IMR-90 (cell line): Measurements from ENCODE around the gene PPP3CA. TPM values are rescaled to one million over a fixed set of nuclear protein-coding genes. Genes with fewer than 3 reads are reported as not detected.

Source experiments
- ATAC-seq: fragments of 200-7000 bp; cut with Tn5 transposase; 2 replicates; pipeline ENCODE4 v1.9.1; 2020; ENCODE audit warnings: low read depth, mild to moderate bottlenecking, moderate library complexity
- BruUV-seq: library from RNA; stranded (reverse); fragments of 400-500 nt; replicated peaks from 2 replicates; lab custom pipeline; 2021; lab: Mats Ljungman, UMichigan
- CTCF ChIA-PET: fragments of 300-600 bp; formaldehyde crosslinking; extraction: SDS; loops from one replicate; lab custom pipeline; 2021; ENCODE audit warnings: antibody characterized with exemption; lab: Yijun Ruan, JAX
- POLR2A ChIA-PET: fragments of 300-600 bp; sonication (Branson Sonifier 250); formaldehyde crosslinking; loops from one replicate; lab custom pipeline; 2022; ENCODE audit warnings: antibody characterized with exemption; ENCODE audit not compliant: unreplicated experiment; lab: Charles Lee
- DNase-seq: peaks from one replicate; pipeline ENCODE4 v3.0.0; 2013
- H2AFZ ChIP-seq: replicated peaks from 2 replicates; pipeline ENCODE3; 2013; ENCODE audit warnings: low read length, mild to moderate bottlenecking; ENCODE audit not compliant: poor library complexity
- H2AK5ac ChIP-seq: 2 replicates; pipeline ENCODE4 v1.6.1; 2013; ENCODE audit warnings: low read depth, low read length, inconsistent platforms
- H2AK9ac ChIP-seq: replicated peaks from 2 replicates; pipeline ENCODE3; 2013; ENCODE audit warnings: mild to moderate bottlenecking, low read depth, low read length, moderate library complexity; ENCODE audit not compliant: poor library complexity
- H2BK120ac ChIP-seq: 2 replicates; pipeline ENCODE4 v1.6.1; 2013; ENCODE audit warnings: low read depth, low read length, inconsistent platforms
- H2BK15ac ChIP-seq: 3 replicates; pipeline ENCODE4 v1.6.1; 2013; ENCODE audit warnings: low read depth, low read length, inconsistent platforms
- H2BK20ac ChIP-seq: 2 replicates; pipeline ENCODE4 v1.6.1; 2013; ENCODE audit warnings: low read depth, mild to moderate bottlenecking, inconsistent platforms, low read length, moderate library complexity
- H2BK5ac ChIP-seq: 2 replicates; pipeline ENCODE4 v1.6.1; 2013; ENCODE audit warnings: mild to moderate bottlenecking, low read depth, low read length, inconsistent platforms; ENCODE audit not compliant: poor library complexity, severe bottlenecking
- H3K14ac ChIP-seq: replicated peaks from 2 replicates; pipeline ENCODE4 v1.6.1; 2013; ENCODE audit warnings: low read depth, low read length, inconsistent platforms
- H3K18ac ChIP-seq: 2 replicates; pipeline ENCODE4 v1.6.1; 2013; ENCODE audit warnings: low read depth, low read length, control low read depth
- H3K23ac ChIP-seq: 2 replicates; pipeline ENCODE4 v1.6.1; 2013; ENCODE audit warnings: low read depth, low read length, inconsistent platforms
- H3K27ac ChIP-seq: 2 replicates; pipeline ENCODE4 v1.5.1; 2013; ENCODE audit warnings: mild to moderate bottlenecking, control low read depth, low read length; ENCODE audit not compliant: insufficient read depth
- H3K27me3 ChIP-seq: 2 replicates; pipeline ENCODE4 v1.6.1; 2013; ENCODE audit warnings: low read length; ENCODE audit not compliant: control insufficient read depth, insufficient read depth
- H3K36me3 ChIP-seq: 2 replicates; pipeline ENCODE4 v1.6.1; 2013; ENCODE audit warnings: low read length, mixed read lengths; ENCODE audit not compliant: control insufficient read depth, insufficient read depth
- H3K4ac ChIP-seq: 2 replicates; pipeline ENCODE4 v1.6.1; 2013; ENCODE audit warnings: low read depth, low read length, inconsistent platforms
- H3K4me1 ChIP-seq: 2 replicates; pipeline ENCODE4 v1.6.1; 2013; ENCODE audit warnings: low read length, mixed read lengths; ENCODE audit not compliant: control insufficient read depth, insufficient read depth
- H3K4me2 ChIP-seq: 2 replicates; pipeline ENCODE4 v1.6.1; 2013; ENCODE audit warnings: low read depth, mild to moderate bottlenecking, control low read depth, low read length, moderate library complexity
- H3K4me3 ChIP-seq: 2 replicates; pipeline ENCODE4 v1.5.1; 2013; ENCODE audit warnings: low read depth, mild to moderate bottlenecking, control low read depth, low read length, moderate library complexity; ENCODE audit not compliant: insufficient read depth
- H3K56ac ChIP-seq: 2 replicates; pipeline ENCODE4 v1.6.1; 2013; ENCODE audit warnings: low read length, inconsistent platforms; ENCODE audit not compliant: insufficient read depth; ENCODE audit errors: extremely low read depth
- H3K79me1 ChIP-seq, 2 experiments: 2 replicates each; pipeline ENCODE4 v1.6.1; 2013; ENCODE audit warnings: low read length in 2 of 2, inconsistent platforms in 1 of 2, low read depth in 1 of 2
- H3K9ac ChIP-seq: 2 replicates; pipeline ENCODE4 v1.6.1; 2013; ENCODE audit warnings: low read depth, low read length, control low read depth
- H3K9me1 ChIP-seq: 2 replicates; pipeline ENCODE4 v1.6.1; 2013; ENCODE audit warnings: low read length, inconsistent platforms; ENCODE audit not compliant: insufficient read depth
- H3K9me3 ChIP-seq: 2 replicates; pipeline ENCODE4 v1.6.1; 2013; ENCODE audit warnings: low read length; ENCODE audit not compliant: control insufficient read depth, insufficient read depth
- H4K20me1 ChIP-seq: 2 replicates; pipeline ENCODE4 v1.6.1; 2013; ENCODE audit warnings: low read length, inconsistent platforms; ENCODE audit not compliant: insufficient read depth
- H4K5ac ChIP-seq: 2 replicates; pipeline ENCODE4 v1.6.1; 2013; ENCODE audit warnings: mild to moderate bottlenecking, low read depth, low read length, control low read depth
- H4K8ac ChIP-seq, 2 experiments: 2 replicates each; pipeline ENCODE4 v1.6.1; 2013; ENCODE audit warnings: low read depth in 2 of 2, low read length in 2 of 2, control low read depth in 1 of 2, inconsistent platforms in 1 of 2
- H4K91ac ChIP-seq: 2 replicates; pipeline ENCODE4 v1.6.1; 2013; ENCODE audit warnings: low read depth, low read length, inconsistent platforms; ENCODE audit not compliant: insufficient read depth
- CHD1 ChIP-seq: IDR thresholded peaks from 2 replicates; pipeline ENCODE4 v1.6.1; 2012; ENCODE audit warnings: low read depth, low read length, improper control_type of control experiment
- MAZ ChIP-seq: IDR thresholded peaks from 2 replicates; pipeline ENCODE4 v1.6.1; 2012; ENCODE audit warnings: low read depth, mild to moderate bottlenecking, low read length, improper control_type of control experiment, moderate library complexity, borderline replicate concordance
- POLR2A ChIP-seq: IDR thresholded peaks from 2 replicates; pipeline ENCODE4 v1.6.1; 2012; ENCODE audit warnings: mild to moderate bottlenecking, low read depth, low read length
- RCOR1 ChIP-seq: IDR thresholded peaks from 2 replicates; pipeline ENCODE4 v1.6.1; 2012; ENCODE audit warnings: mild to moderate bottlenecking, low read length, improper control_type of control experiment; ENCODE audit not compliant: insufficient replicate concordance
- WGBS, 2 experiments: methylation state at CpG; one replicate each; pipeline versions ENCODE4 v1.1.5 to v1.1.7; 2013; ENCODE audit warnings: missing lambda C conversion rate in 2 of 2; ENCODE audit not compliant: insufficient read length in 1 of 2; ENCODE audit errors: extremely low coverage in 2 of 2; 5-methylcytosine and 5-hydroxymethylcytosine counted together
- dilution Hi-C: fragments of 300-500 bp; cut with HindIII; formaldehyde crosslinking; loops from one replicate; pipeline ENCODE4 v1.14.3; 2018; ENCODE audit warnings: low sequenced_read_pairs; ENCODE audit not compliant: unreplicated experiment
- in situ Hi-C: fragments of 300-500 bp; cut with MboI; formaldehyde crosslinking; loops from 3 replicates; pipeline ENCODE4 v1.14.3; 2019; ENCODE audit warnings: low sequenced_read_pairs, inconsistent platforms, mixed read lengths
- intact Hi-C: fragments of 100-400 bp; cut with micrococcal nuclease; formaldehyde crosslinking; loops from 2 replicates; pipeline ENCODE4 v1.10.0; 2022
- polyA plus RNA-seq, 3 experiments: library from polyadenylated mRNA; depleted of rRNA; stranded (reverse); fragments of >200 nt; gene quantifications; 2 replicates each; pipeline ENCODE4 v1.2.3, GENCODE V29; 2012; ENCODE audit warnings: low replicate concordance in 1 of 3
- total RNA-seq: library from RNA; depleted of rRNA; stranded (reverse); fragments of >200 nt; gene quantifications from 2 replicates; pipeline ENCODE4 v1.2.3, GENCODE V29; 2012

PPP3CA gene
- total and polyA plus RNA-seq, 2 of the 4 experiments (the other 2 are of a cell fraction), result 14.5 to 48.6 TPM

DNA sequence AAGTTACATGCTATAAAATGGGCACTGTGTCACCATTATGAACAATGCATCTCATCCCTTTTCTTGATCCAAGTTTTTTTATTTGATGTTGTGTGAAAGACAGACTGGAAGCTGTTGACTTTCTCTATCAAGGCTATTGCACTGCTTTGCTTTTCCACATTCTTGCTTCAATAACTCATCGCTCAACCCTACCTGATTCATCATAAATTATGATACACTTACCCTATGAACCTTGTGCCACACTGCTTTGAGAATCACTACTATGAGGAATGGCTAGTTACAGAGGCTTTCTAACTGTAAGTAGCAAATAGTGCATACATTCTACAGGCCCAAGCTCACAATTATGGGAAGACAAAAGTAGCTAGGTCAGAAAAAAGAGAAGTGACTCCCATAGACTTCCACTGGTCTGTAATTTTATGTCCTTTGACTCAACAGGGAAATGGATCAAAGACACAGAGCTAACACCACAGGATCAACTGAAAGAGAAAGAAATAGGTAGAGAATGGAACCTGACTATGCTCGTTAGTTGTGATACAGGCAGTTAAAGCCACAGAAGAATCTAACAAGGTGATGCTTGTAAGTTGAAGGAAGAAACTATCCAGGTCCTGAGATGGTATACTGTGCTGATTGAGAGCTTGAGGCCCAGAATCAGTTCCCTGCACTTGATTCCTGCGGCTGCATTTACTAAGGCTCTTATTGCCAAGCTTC lies 163.5 kb downstream of the PPP3CA start:
- H3K56ac ChIP-seq, result no peak overlapping the region
- H2AK5ac ChIP-seq, result no peak overlapping the region
- no peak overlapping the region for H2BK15ac ChIP-seq
- no peaks in the 10 kb centered on the region for H3K27me3 ChIP-seq
- peaks cover 8 to 34% of the 10 kb centered on the region in 2 experiments for H3K79me1 ChIP-seq
- no peak overlapping the region for H3K23ac ChIP-seq
- no peak overlapping the region for H2AK9ac ChIP-seq
- dilution Hi-C loops (no loop called here), in situ Hi-C loops (no loop called here), intact Hi-C loops (no loop called here)
- H3K4me3 ChIP-seq, result no peak overlapping the region
- H3K9ac ChIP-seq, result no peak overlapping the region
- no peak overlapping the region for H4K8ac ChIP-seq
- H2AFZ ChIP-seq, result no peak overlapping the region
- H4K5ac ChIP-seq, result no peak overlapping the region
- peaks cover 5% of the 10 kb centered on the region; the same call in 1 of the 2 replicates for H3K4me1 ChIP-seq
- 80% methylated on average over 1 of the region's 3 CpGs; no CpG with 5 or more reads in 1 of the 2 experiments for WGBS, 2 experiments
- ATAC-seq, result peak; percentile 37; the same call in 1 of the 2 replicates
- no peak overlapping the region for H3K18ac ChIP-seq
- no peak overlapping the region for H3K4ac ChIP-seq
- no peak overlapping the region for H3K4me2 ChIP-seq
- ChIA-PET CTCF (interaction anchor here (0.5 kb wide), 1 partner anchor 1252 kb away, joined by 3 read pairs; no protein-coding TSS in a partner anchor), POLR2A (no interaction called here)
- H3K9me1 ChIP-seq, result 0 out of 2 replicates have a peak, but pooled peaks cover 9% of the 10 kb centered on the region
- no peak overlapping the region for H2BK5ac ChIP-seq
- no peaks in the 10 kb centered on the region for H3K9me3 ChIP-seq
- DNase-seq, result peak; percentile 42
- H4K20me1 ChIP-seq, result peaks cover 4% of the 10 kb centered on the region
- no peak for TF ChIP-seq MAZ
- TF ChIP-seq RCOR1, result no peak
- no peak for TF ChIP-seq CHD1
- TF ChIP-seq POLR2A, result no peak
- H3K14ac ChIP-seq, result no peak overlapping the region
- no peak overlapping the region for H3K27ac ChIP-seq
- H4K91ac ChIP-seq, result no peak overlapping the region
- H2BK20ac ChIP-seq, result no peak overlapping the region
- no TSS peak for BruUV-seq
- peaks cover 1% of the 10 kb centered on the region; the same call in 1 of the 2 replicates for H3K36me3 ChIP-seq
- no peak overlapping the region for H2BK120ac ChIP-seq
